GM18951 (cell line): ENCODE data around the gene SSNA1.

Source experiments
- POLR2A ChIP-seq: IDR thresholded peaks from 4 replicates; pipeline ENCODE4 v1.6.1; 2011; ENCODE audit warnings: mild to moderate bottlenecking; ENCODE audit not compliant: insufficient read length, insufficient read depth; ENCODE audit errors: extremely low read depth
- in situ Hi-C: fragments of 300-500 bp; cut with MboI; formaldehyde crosslinking; loops from one replicate; pipeline ENCODE4 v1.12.0; 2022; ENCODE audit warnings: low sequenced_read_pairs, mixed read lengths, inconsistent platforms; ENCODE audit not compliant: unreplicated experiment

The SSNA1 gene

DNA sequence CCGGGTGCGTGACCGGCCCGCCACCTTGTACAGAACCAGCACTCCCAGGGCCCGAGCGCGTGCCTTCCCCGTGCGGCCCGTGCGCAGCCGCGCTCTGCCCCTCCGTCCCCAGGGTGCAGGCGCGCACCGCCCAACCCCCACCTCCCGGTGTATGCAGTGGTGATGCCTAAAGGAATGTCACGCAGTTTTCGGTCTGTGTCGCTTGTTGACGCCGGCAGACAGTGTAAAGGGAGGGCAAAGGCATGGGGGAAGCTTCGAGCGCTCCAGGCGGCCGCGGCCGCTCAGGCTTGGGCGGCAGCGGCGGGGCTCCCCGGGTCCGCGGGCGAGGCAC is 19.9 kb upstream of the SSNA1 start:
- no peak for TF ChIP-seq POLR2A
- in situ Hi-C loops, result no loop called here

DNA sequence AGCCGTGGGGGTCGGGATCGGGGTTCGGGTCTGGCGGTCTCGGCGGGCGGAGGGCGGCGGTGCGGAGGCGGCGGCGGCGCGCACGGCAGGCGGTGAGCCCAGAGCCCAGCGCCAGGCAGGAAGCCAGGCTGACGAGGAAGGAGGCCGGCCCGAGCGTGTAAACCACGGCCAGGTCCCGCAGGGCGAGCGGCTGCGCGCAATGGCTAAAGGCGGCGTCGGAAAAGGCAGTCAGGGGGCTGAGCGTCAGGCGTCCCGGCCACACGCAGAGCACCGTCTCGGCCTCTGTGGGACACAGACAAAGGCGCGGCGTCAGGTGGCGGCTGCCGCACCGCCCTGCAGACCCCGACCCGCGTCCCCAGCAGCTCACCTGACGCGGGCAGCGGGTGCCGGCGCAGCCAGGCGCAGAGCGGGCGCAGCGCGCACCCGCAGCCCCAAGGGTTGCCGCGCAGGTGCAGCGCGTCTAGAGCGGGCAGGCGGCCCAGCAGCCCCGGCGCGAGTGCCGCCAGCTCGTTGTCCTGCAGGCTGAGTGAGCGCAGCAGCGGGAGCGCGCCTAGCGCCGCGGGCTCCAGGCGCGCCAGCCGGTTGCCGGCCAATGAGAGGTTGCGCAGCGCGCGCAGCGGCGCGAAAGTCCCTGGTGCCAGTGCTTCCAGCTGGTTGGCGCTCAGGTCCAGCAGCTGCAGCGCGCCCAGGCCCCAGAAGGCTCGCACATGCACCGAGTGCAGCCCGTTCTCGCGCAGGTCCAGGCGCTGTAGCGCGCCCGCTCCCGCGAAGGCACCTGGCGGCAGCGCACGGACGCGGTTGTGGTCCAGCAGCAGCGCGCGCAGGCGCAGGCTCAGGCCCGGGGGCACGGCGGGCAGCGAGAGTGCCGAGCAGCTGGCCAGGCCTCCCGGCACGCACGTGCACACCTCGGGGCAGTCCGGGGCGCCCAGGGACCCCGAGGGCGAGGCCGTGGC is 19.3 kb upstream of the SSNA1 start:
- TF ChIP-seq POLR2A, result peak; percentile 49
- in situ Hi-C loops, result no loop called here

DNA sequence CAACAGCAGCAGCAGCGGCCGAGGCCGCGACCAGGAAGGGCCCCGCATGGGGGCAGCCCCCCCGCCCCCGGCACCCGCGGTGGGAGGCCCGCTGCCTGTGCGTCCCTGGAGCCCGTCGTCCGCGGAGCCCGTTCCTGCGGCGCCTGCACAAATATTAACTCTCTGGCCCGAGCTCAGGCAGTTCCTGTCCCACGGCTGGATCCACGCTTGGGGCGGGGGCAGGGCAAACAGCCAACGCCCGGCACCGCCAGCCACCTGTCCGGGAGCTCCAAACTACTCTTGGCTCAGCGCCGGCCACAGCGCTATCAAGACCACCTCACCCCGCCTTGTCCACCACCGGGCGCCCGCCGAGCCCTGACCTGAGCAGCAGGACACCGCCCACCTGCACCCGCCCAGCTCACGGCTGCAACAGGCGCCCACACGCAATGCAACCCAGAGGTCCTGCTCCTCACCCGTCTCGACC is 18.5 kb upstream of the SSNA1 start, which contains the start of gene LRRC26:
Gene LRRC26 (minus strand): TSS at position 156 of the 463 bp plus-strand sequence. CDS start 108 bp downstream, at position 48.
- in situ Hi-C loops, result no loop called here
- TF ChIP-seq POLR2A, result no peak

DNA sequence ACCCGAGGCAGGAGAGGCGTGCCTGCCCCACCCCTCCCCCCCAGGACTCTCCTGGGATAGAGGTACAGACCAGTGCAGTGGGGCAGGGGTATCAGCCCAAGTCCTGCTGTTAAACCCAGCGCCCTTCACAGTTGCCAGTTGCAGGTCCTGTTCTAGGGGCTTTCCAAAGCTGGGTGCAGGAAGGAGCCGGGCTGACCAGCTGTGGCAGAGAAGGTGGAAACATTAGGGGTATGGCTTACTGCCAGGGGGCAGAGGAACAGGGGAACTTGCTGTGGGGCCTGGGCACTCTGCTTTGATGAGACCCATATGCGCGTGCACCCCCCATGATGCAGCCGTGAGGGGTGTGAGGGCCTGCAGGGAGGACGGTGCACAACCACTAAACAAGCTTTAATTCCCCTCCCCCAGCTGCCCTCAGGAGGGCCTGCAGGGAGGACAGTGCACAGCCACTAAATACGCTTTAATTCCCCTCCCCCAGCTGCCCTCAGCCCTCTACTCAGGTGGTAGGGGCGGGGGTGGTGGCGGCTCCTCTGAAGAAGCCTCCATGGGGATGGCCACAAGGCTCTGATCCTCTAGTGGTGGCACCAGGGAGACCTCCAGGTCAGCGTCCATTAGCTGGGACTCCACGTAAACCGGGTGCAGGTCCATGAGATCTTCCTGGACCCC is 17.9 kb upstream of the SSNA1 start:
- TF ChIP-seq POLR2A, result no peak
- in situ Hi-C loops, result no loop called here

DNA sequence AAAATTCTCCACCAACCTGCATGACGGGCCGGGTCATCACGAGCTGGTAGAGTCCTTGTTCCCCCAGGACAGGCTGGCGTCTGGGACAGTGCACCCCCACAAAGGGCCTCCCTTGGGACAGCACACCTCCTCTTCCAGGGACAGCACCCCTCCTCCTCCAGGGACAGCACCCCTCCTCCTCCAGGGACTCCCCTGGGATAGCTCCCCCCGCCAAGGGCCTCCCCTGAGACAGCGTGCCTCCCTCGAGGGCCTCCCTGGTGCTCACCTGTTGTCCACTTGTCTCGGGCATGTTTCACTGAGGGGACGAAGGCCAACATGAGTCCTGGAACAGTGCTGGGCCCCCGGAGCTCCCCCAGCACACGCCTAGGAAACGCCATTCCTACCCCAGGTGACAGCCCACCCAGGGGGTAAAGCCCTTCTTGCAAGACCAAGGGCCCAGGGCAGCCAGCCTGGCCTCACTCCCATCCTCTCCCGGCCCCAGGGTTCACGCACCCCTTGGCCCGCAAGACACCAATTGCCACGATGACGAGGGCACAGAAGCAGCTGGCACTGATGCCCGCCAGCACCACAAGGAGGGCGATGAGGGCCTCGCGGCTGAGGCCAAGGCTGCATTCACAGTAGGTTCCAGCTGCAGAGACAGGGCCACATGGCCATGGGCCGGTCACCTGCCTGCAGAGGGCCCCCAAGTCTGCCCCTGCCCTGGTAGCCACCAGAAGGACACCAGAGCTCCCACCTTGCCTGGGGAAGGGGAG is 17.2 kb upstream of the SSNA1 start:
- no peak for TF ChIP-seq POLR2A
- in situ Hi-C loops, result no loop called here

DNA sequence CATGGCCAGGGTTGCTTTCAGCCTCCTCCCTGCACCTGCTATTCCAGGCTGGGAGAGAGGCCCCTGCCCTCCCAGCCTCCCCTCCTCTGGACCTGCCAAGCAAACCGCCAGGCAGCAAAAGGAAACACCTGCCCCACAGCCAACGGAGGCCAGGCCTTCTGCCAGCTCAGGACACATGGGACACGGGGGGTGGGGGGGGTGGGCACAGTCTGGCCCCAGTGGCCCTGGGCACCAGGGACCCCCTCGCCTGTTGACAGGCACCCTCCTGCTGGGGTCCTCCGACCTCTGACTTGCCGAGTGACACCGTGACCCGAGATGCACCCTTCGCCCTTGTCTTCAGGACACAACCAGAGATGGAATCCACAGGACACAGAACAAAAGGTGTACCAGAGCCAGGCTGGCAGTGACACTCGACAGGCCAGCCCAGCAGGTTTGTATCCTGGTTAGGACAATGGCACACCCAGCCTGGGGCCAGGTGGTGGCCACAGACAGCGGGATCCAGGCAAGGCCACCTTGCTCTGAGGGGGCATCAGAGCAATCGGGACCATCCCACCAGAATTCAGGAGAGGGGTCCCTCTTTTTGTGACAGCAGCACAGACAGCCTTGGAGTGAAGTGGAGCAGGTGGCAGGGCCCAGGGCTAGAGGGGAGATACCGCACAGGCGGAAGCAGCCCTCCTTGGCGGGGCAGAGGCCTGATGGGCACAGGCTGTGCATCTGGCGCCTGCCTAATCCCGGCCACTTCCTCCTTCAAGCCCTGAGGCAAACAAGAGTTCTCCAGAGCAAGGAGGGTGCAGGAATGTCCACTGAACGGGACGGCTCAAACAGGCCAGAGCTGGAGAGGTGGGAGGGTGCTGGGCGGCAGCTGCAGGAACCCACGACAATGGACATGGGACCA is 15.3 kb upstream of the SSNA1 start:
- no peak for TF ChIP-seq POLR2A
- in situ Hi-C loops, result no loop called here

DNA sequence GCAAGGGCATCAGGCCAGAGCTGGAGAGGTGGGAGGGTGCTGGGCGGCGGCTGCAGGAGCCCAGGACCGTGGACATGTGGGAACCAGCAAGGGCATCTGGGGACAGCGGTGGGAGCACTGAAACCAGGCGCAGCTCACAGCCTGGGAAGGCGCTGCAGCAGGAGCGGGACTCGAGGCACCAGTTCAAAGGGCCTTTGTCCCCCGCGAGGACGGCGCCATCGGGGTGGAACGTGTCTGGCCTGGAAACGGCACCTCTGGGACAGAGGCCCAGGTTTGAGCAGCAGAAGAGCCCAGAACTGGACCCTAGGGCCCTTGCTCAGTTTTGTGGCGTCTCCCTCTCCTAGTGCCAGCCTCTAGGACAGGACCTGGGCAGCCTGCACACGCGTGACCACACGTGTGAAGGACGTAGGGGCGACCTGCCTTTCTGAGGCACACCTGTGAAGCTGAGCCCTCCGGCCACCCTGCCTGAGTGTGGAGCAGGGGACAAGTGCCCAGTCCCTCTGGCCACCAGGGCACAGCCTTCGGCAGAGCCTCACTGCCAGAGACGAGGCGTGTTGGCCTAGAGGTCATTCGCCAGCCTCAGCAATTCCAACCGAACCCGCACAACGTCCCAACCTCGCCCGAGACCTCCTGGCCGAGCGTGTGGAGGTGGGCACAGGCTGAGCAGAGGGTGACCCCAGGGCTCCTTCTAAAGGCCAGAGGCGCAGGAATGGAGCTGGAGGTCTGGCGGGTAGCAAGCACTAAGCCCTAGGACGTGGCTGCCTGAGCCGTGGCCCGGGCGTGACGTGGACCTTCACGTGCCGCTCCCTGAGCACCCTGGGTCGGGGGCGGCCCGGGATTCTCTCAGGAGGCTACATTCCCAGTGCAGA is 14.4 kb upstream of the SSNA1 start:
- in situ Hi-C loops, result no loop called here
- TF ChIP-seq POLR2A, result no peak

DNA sequence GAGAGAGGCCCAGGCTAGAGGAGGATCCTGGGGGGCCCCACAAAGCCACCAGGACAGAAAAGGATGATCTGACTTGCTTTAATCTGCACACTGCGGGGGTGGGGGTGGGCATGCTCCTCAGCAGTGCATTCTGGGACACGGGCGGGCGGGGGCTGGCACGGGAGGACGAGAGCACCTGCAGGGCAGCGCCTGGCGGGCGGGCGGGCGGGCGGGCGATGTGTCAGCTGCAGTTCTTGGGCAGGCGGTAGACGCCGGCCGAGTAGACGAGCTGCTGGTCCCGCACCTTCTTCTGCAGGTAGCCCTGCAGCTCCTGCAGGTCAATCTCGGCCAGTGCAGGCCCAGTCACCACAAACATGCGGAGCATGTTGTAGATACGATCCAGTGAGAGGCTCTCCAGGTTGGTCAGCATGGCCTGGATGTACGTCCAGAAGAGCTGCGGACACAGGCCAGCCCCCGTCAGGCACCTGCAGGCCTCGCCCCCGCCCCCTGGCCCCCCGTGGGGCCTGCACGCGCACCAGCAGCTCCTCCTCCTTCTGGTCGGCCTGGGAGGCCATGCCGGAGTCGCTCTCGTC is 13.7 kb upstream of the SSNA1 start:
- in situ Hi-C loops, result no loop called here
- no peak for TF ChIP-seq POLR2A

DNA sequence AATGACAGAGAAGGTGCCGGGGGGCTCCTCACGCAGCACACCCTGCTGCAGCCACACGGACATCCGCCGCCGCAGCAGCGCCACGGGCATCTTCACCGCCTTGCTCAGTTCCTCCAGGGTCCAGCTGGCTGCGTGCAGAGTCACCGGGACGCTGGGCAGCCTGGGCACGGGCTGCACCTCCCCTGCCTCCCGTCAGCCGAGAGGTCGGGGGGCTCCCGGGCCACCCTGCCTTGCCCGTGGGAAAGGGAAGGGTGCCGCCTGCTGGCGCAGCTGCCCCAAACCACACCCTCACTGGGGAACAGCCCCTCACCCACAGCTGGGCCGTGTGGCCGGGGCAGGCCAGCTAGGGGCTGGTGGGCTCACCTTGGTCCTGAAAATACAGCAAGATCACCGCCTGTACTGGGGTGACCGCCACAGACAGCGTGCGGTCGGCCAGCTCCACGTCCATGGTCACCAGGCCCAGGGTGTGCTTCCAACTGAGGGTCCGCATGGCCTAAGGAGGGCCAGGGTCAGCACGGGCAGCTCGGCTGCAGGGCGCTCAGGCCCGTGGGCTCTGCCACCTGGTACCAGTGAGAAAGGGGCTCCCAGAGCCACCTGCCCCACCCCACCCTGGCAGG is 13.0 kb upstream of the SSNA1 start:
- TF ChIP-seq POLR2A, result peak; percentile 2
- in situ Hi-C loops, result no loop called here

DNA sequence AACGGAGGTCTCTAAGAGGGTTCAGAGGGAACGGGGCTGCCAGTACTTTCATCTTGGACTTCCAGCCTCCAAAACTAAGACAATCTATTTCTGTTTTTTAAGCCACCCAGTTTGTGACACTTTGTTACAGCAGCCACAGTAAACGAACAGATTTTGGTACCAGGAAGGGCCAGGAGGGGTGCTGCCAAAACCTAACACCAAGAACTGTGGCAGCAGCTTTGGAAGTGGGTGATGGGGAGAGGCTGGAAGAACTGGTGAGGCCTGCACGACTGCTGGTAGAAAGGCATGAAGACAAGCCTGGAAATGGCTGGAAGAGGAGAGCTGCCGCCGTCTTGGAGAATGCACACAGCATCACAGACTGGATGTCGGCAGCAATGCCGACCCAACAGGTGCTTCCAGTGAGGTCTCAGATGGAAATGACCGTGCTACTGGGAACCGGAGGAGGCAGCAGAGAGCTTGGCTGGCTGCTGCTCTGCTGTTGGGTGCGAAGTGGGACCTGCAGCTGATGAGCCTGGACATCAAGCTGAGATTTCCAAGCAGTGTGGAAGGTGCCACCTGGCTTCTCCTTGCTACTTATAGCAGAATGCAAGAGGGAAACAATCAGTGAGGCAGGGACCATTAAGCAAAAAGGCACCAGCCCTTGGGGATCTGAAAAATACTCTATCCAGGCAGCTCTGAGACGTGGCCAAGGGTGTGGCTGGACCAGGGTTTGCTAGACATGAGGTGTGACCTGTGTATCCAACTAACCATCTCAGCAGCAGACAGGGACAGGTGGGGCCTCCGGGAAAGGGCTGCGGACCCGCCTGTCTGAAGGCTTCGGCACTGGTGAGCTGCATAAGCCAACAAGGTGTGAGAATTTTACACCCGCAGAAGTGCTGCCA is 11.9 kb upstream of the SSNA1 start:
- in situ Hi-C loops, result no loop called here
- TF ChIP-seq POLR2A, result peak; percentile 8
